ENCODE measurements around the gene HTR4.

DNA sequence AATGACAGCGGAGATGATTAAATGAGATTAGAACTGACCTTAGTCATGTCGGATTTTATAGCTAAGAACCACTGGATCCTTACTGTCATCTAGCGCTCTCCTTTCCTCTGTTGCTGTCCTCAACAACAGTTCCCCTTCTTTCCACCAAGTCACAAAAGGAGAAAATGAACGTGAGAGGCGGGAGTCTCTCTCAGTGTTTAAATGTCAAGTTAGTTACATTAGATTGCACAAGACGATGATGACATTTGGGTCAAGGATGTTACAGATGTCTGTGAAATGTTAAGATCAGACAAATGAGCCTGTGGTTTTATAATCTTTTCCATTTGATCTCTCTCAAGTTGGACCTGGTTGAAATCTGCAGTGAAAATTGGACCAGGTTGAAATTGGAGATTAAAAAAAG lies 217.1 kb downstream of the HTR4 start:
- TF ChIP-seq, protein P1, sequence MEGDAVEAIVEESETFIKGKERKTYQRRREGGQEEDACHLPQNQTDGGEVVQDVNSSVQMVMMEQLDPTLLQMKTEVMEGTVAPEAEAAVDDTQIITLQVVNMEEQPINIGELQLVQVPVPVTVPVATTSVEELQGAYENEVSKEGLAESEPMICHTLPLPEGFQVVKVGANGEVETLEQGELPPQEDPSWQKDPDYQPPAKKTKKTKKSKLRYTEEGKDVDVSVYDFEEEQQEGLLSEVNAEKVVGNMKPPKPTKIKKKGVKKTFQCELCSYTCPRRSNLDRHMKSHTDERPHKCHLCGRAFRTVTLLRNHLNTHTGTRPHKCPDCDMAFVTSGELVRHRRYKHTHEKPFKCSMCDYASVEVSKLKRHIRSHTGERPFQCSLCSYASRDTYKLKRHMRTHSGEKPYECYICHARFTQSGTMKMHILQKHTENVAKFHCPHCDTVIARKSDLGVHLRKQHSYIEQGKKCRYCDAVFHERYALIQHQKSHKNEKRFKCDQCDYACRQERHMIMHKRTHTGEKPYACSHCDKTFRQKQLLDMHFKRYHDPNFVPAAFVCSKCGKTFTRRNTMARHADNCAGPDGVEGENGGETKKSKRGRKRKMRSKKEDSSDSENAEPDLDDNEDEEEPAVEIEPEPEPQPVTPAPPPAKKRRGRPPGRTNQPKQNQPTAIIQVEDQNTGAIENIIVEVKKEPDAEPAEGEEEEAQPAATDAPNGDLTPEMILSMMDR (IDR thresholded peaks at IDR 0.05) = no peak
- TF ChIP-seq POLR2A (IDR thresholded peaks at IDR 0.05) = no peak

Measured in body of pancreas (tissue), 4 donors.